ES-I3 (cell line): ENCODE measurements around the gene MINDY1.

ENCODE experiments used
- H3K36me3 ChIP-seq: 2 replicates; pipeline ENCODE4 v1.6.1; 2013; ENCODE audit warnings: mild to moderate bottlenecking, low read length, control low read depth, moderate library complexity; ENCODE audit not compliant: insufficient read depth
- H3K4me1 ChIP-seq: 2 replicates; pipeline ENCODE4 v1.6.1; 2013; ENCODE audit warnings: mild to moderate bottlenecking, control low read depth, low read length; ENCODE audit not compliant: insufficient read depth
- H3K9ac ChIP-seq: 2 replicates; pipeline ENCODE4 v1.6.1; 2013; ENCODE audit warnings: low read depth, mild to moderate bottlenecking, low read length, moderate library complexity
- H3K9me3 ChIP-seq: 2 replicates; pipeline ENCODE4 v1.6.1; 2013; ENCODE audit warnings: mild to moderate bottlenecking, low read length, moderate library complexity; ENCODE audit not compliant: control insufficient read depth, insufficient read depth

The MINDY1 gene

DNA sequence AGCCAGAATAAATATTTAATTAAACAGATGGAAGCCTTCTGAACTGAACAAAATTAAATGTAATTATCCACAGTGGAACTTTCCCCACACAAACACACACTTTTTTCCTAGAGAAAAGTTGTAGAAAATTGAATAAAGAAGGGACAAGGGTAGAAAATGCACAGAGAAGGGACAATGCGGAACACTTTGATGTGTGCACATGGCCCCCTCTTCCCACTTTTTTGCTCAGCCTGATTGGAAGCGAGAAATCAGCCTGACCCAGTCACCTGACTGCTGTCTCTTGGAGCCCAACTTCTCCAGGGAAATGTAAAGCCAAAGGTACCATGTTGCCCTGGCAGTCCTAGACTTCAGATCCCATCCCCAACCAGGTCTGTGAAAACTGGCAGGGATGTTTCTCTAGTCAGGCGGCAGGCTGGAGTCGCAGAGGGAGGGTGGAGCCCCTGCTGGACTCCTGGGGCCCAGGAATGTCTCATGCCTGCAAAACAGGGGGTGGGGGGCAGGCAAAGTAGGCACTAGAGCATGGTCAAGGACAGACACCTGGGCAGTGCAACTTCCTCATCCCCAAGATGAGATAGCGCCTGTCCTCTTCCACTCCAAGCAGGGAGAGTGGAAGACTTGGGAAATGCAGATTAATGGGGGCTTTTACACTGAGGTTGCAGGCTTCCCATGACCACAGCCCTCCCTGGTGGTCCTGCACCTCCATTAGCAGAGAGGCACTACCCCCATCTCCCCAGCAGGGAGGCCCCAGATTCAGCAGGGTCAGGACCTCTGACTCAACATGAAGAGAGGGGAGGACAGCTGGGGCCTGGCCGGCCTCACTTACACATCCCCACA, 34.9 kb downstream of the MINDY1 start:
- Histone ChIP-seq H3K4me1 (peaks cover 36% of the 10 kb centered on the region), H3K36me3 (peaks cover 18% of the 10 kb centered on the region), H3K9me3 (no peaks in the 10 kb centered on the region), H3K9ac (no peak overlapping the region)

DNA sequence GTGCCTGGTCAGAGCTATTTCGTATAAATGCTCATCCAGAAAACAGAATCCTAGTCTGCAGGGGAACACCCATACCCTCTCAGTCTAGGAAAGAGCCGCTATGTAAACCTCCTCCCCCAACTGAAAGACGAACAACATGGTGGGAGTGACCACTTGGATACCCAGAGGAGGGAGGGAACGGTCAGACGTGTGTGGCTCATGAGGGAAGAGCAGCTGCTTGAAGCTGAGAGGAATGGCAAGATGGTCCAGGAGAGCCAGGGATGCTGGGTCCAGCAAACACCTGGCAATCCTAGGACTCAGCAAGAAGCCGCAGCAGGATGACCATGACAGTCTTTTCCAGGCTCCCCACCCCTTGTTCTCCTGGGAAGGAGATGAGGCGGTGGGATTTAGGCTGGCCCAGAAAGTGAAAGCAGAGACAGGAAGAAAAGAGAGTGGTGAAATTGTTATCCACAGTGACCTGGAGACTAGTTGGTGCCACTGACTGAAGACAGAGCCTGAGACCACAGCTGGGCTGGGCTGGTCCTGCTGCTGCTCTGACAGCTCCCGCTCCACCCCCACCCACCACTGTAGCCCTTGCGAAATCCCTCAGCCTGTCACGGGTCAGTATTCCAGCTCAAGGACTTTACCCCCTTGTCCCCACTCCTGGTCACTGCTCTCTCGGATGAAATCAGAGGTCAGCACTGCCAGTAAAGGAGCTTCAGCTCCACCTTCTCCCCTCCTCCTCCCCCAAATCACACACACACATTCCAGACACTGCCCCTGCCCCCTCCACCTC, 35.7 kb downstream of the MINDY1 start:
- Histone ChIP-seq H3K9me3 (no peaks in the 10 kb centered on the region), H3K9ac (no peak overlapping the region), H3K4me1 (peaks cover 30% of the 10 kb centered on the region), H3K36me3 (peaks cover 26% of the 10 kb centered on the region)

DNA sequence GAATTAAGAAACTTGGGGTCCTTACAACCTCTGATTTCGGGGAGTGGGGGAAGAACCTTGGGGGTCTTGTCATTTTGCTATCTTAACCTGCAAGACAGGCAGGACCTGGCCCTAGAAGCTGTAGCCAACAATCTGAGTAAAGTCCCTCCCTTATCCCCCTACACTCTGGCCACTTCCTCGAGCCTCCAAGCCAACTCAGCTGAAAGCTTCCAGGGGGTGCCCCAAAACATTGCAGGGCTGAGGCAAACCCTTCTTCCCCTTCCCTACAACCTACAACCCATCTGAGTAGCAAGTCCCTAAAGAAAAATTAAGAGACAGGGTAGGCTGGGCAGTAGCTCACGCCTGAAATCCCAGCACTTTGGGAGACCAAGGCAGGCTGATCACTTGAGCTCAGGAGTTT, 37.1 kb downstream of the MINDY1 start:
- H3K9me3 ChIP-seq: no peaks in the 10 kb centered on the region
- peaks cover 27% of the 10 kb centered on the region for H3K4me1 ChIP-seq
- H3K9ac ChIP-seq: no peak overlapping the region
- H3K36me3 ChIP-seq: peaks cover 35% of the 10 kb centered on the region

DNA sequence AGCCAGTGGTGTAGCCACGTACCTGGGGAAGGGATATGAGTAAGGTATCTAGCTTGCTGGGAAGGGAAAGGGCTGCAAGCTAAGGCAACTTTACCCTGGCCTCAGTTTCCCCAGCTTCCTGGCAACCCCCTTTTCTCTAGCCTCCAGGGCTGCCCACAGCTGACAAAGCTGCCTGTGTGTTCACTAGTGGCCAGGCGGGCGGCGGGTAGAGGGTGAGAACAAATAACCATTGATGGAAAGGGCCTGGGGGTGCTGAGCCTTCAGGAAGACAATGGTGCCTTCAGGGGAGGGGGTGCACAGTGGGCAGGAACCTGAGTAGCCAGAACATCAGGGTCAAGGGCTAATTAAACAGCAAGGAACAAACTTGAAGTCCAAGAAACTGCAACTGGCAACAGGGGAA, 38.2 kb downstream of the MINDY1 start:
- Histone ChIP-seq H3K9ac (no peak overlapping the region), H3K4me1 (peaks cover 27% of the 10 kb centered on the region), H3K9me3 (no peaks in the 10 kb centered on the region), H3K36me3 (peaks cover 42% of the 10 kb centered on the region)

DNA sequence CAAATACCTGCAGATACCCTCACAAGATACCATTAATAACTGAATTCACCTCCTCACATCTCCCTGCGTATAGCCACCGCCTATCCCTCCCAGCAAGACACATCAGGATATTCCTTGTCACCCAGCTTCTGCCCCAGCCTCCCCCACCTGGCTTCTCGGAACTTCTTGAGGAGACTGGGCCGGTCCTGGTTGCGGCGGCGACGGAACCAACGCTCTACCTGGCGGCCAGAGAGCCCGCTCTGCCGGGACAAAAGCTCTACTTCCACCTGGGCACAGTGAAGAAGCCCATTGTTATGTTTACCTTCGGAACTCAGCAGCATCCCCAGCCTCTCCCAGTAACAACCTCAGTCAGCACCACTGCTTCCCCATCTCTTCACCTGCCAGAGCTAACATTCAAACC, 38.8 kb downstream of the MINDY1 start:
- Histone ChIP-seq H3K9me3 (no peaks in the 10 kb centered on the region), H3K36me3 (peaks cover 48% of the 10 kb centered on the region), H3K4me1 (peaks cover 25% of the 10 kb centered on the region), H3K9ac (no peak overlapping the region)

DNA sequence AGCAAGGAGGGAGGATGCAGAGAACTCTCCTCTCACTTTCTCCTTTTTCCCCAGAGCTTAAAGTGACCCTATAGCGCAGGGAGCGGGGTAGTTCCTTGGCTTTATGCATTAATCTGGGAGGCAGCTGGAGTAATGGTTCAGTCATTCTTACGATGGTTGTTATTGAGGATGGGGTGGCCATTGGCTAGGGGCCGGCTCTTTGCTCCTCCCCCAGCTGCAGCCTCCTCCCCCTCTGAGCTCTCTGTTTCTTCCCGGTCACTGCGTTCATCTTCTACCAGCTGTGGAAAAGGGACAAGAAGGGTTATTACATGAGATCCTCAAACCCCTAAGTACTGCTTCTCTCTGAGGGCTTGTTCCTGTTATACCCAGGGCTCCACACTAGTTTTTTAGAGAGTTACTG, 40.7 kb downstream of the MINDY1 start:
- Histone ChIP-seq H3K9me3 (no peaks in the 10 kb centered on the region), H3K9ac (no peak overlapping the region), H3K36me3 (peaks cover 55% of the 10 kb centered on the region), H3K4me1 (peaks cover 6% of the 10 kb centered on the region; the same call in 1 of the 2 replicates)

DNA sequence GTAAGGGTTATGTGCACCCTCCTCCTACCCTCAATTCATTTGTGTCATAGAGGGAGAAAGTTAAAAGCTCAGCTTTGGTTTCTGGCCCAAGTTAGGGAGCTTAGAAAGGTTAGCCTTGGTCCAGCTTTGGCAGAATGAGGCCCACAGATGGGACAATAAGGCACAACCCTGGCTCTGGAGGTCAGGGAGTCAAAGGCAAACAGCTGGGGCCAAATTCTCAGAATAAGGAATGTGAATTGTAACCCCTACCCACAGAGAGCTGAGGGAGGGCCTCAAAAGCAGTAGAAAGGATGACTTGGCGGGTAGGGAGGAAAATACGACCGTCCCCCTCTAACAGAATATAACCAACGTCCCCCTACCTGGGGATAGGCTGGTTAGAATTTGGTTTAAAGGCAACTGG, 41.1 kb downstream of the MINDY1 start:
- Histone ChIP-seq H3K9me3 (no peaks in the 10 kb centered on the region), H3K36me3 (peaks cover 57% of the 10 kb centered on the region), H3K4me1 (0 out of 2 replicates have a peak, but pooled peaks cover 2% of the 10 kb centered on the region), H3K9ac (no peak overlapping the region)

DNA sequence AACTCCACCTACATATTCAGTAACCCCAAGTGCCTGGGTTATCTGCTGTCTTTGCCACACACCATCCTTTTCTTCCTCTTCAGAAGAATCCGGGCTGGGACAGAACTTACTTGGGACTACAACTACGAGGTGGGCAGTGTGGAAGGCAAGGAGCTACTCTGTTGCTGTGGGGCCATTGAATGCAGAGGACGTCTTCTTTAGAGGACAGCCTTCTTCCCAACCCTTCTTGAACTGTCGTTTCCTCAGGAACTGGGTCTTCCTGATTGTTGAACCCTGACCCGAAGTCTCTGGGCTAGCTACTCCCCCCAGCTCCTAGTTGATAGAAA, 42.6 kb downstream of the MINDY1 start:
- Histone ChIP-seq H3K9ac (no peak overlapping the region), H3K9me3 (no peaks in the 10 kb centered on the region), H3K4me1 (no peaks in the 10 kb centered on the region), H3K36me3 (peaks cover 62% of the 10 kb centered on the region)

DNA sequence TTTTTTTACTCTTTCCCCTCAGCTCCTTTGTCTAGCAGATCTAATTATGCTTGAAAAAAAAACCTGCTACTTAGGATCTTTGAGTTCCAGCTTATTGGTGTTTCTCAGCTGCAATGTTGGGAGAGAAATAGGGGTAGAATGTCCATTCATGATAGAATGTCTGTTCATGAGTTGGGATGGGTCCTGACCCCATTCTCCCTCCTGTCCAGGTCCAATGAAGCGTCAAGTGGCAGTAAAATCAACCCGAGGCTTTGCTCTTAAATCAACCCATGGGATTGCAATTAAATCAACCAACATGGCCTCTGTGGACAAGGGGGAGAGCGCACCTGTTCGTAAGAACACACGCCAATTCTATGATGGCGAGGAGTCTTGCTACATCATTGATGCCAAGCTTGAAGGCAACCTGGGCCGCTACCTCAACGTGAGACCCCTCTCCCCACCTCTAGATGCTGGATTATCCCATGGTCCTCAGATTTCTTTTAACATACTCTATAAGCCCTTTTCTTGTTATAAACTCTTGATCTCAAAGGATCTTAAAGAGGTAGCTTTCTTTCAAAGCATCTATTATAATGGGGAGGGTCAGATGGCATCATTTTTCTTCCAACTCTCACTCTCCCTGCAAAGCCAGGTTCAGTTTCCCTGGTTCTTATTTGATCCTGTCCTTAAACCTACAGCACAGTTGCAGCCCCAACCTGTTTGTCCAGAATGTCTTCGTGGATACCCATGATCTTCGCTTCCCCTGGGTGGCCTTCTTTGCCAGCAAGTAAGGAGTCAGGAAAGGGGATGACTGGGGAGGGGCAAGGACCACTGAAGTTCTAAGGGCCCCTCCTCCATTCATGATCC, 43.2 kb downstream of the MINDY1 start:
- H3K36me3 ChIP-seq: peaks cover 59% of the 10 kb centered on the region

DNA sequence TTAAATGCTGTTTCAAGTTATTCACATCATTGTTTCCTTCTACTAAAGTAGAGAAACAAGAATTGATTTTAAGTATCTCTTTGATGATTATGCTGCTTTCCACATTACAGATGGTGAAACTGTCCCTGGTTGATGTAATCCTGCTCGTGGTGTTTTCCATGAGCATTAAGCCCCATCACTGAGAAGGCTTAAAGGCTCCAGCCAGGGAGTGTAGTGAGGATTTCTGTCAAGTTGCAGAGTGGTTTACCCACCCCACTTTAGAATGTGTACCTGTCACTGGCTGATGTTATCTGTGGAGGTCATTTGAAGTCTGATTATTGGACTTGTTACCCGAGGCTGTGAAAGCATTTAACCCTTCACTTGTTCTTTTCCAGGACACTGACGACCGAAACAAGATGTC, 44.9 kb downstream of the MINDY1 start:
- Histone ChIP-seq H3K36me3 (peaks cover 45% of the 10 kb centered on the region), H3K9me3 (no peaks in the 10 kb centered on the region), H3K4me1 (no peaks in the 10 kb centered on the region), H3K9ac (no peak overlapping the region)

More for the DNA sequence above, 43.2 kb downstream of the MINDY1 start:
- H3K9me3 ChIP-seq: no peaks in the 10 kb centered on the region
- H3K9ac ChIP-seq: no peak overlapping the region
- H3K4me1 ChIP-seq: no peaks in the 10 kb centered on the region

DNA sequence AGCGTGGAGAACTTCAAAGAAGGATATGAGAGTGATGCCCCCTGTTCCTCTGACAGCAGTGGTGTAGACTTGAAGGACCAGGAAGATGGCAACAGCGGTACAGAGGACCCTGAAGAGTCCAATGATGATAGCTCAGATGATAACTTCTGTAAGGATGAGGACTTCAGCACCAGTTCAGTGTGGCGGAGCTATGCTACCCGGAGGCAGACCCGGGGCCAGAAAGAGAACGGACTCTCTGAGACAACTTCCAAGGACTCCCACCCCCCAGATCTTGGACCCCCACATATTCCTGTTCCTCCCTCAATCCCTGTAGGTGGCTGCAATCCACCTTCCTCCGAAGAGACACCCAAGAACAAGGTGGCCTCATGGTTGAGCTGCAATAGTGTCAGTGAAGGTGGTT, 46.1 kb downstream of the MINDY1 start:
- Histone ChIP-seq H3K36me3 (peaks cover 33% of the 10 kb centered on the region), H3K9ac (no peak overlapping the region), H3K9me3 (no peaks in the 10 kb centered on the region), H3K4me1 (no peaks in the 10 kb centered on the region)

DNA sequence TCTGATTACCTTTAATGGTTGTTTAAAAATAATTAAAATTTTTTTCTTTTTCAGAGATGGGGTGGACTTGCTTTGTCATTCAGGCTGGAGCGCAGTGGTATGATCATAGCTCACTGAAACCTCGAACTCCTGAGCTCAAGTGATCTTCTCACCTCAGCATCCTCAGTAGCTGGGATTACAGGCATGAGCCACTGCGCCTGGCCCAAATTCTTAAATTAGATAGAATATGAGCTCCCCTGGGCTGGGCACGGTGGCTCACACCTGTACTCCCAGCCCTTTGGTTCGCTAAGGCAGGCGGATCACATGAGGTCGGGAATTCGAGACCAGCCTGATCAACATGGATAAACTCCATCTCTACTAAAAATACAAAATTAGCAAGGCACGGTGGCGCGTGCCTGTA, 49.0 kb downstream of the MINDY1 start:
- H3K36me3 ChIP-seq: peaks cover 19% of the 10 kb centered on the region
- H3K9me3 ChIP-seq: no peaks in the 10 kb centered on the region
- no peaks in the 10 kb centered on the region for H3K4me1 ChIP-seq
- H3K9ac ChIP-seq: no peak overlapping the region

DNA sequence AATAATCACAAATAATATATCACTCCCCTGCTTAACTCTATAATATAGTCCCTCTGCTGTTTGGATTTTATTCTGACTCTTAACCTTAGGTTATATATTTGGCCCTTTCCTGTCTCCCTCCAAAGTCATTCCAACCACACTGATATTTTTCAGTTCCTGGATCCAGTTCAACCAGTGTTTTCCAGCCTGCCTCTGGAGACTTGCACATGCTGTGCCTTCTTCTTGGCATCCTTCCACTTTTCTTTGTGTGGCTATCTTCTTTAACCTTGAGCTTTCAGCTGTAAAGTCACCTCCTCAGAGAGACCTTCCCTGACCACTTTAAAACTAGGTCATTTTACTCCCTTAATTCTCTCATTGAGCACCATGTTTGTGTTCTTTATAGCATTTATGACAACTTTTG, 51.4 kb downstream of the MINDY1 start:
- H3K9me3 ChIP-seq: no peaks in the 10 kb centered on the region
- no peak overlapping the region for H3K9ac ChIP-seq
- H3K4me1 ChIP-seq: no peaks in the 10 kb centered on the region
- peaks cover 26% of the 10 kb centered on the region for H3K36me3 ChIP-seq

DNA sequence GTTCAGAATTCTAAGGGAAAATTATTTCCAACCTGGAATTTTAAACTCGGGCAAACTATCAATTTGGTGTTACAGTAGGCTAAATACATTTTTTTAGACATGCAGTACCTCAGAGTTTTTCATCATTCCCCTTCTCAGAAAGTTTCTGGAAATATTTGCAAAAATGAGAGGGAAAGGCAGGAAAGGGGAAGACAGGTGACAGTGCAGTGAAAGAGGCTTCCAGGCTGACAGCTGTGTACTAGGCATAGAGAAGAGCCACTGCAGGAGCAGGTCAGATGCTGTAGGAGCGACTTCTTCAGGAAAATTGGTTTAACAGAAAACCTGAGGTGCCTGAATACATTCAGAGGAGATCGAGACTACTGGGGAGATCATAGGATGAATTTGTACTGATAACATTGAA, 52.0 kb downstream of the MINDY1 start:
- Histone ChIP-seq H3K36me3 (peaks cover 23% of the 10 kb centered on the region), H3K4me1 (no peaks in the 10 kb centered on the region), H3K9me3 (no peaks in the 10 kb centered on the region), H3K9ac (no peak overlapping the region)
